ENCODE data around the gene BHMT. TPM values are rescaled to one million over a fixed set of nuclear protein-coding genes. Genes with fewer than 3 reads are reported as not detected.

BHMT gene
- total and polyA plus RNA-seq, 9 of the 15 experiments (the other 6 are each of a cell fraction or from before 2014, with no cell fraction given) = not detected

GRCh38 chr5:79093762-79094161 is 17.8 kb upstream of the BHMT start:
- peak; percentile 42 for FAIRE-seq
- intact Hi-C loops (cut with micrococcal nuclease) (no loop called here), in situ Hi-C loops (cut with MboI) (no loop called here)
- DNase-seq (ENCODE audit: extremely low read depth in 1 of 4, low spot score in 3 of 4) = peak in 1 of 4 experiments; percentile 8
- no peak for ATAC-seq
- Histone ChIP-seq H3K4me1 (replicated peaks in 1 of 2; ENCODE audit: control insufficient read depth in 2 of 2, insufficient read depth in 2 of 2, low read length in 2 of 2) (no peaks in the 10 kb centered on the region; a peak in 1 of 5 replicates), H3K9ac (ENCODE audit: insufficient read depth in 1 of 2, low read depth in 2 of 2, low read length in 2 of 2) (no peak overlapping the region), H3K9me3 (replicated peaks; ENCODE audit: control insufficient read depth, insufficient read depth, low read depth, low read length) (no peaks in the 10 kb centered on the region), H3K27ac (ENCODE audit: extremely low read depth, low read depth, low read length) (no peak overlapping the region), H2AFZ (ENCODE audit: low read depth, low read length) (no peak overlapping the region), H3K79me2 (ENCODE audit: control insufficient read depth, insufficient read depth, low read length) (no peaks in the 10 kb centered on the region), H3K4me2 (ENCODE audit: insufficient read depth, low read length) (no peak overlapping the region), H4K20me1 (replicated peaks; ENCODE audit: control insufficient read depth, insufficient read depth, low read length) (no peaks in the 10 kb centered on the region), H3K36me3 (ENCODE audit: control insufficient read depth, insufficient read depth, low read length) (no peaks in the 10 kb centered on the region), H3K27me3 (ENCODE audit: control insufficient read depth in 2 of 2, insufficient read depth in 2 of 2, low read length in 2 of 2) (peaks cover 0 to 5% of the 10 kb centered on the region in 2 experiments; a peak in 2 of 5 replicates), H3K9me1 (ENCODE audit: control insufficient read depth, insufficient read depth, low read length) (no peaks in the 10 kb centered on the region), H3K4me3 (no peak overlapping the region)
- no TSS peak for BruUV-seq (replicated peaks)
- POLR2A ChIA-PET = no interaction called here
- CTCF ChIA-PET (ENCODE audit: low intra/inter-chr PET ratio) = no interaction called here
- 0% methylated on average over 3 of the region's 3 CpGs for WGBS (ENCODE audit: insufficient coverage, low coverage, missing lambda C conversion rate)
- peak; percentile 67; the same call in 1 of the 2 replicates for TF ChIP-seq TEAD4 (IDR thresholded peaks at IDR 0.05; ENCODE audit: low read length)
- no peak for TF ChIP-seq TEAD4 (CRISPR knock-in tag; IDR thresholded peaks at IDR 0.05; ENCODE audit: borderline replicate concordance)
- peak; percentile 55 for TF ChIP-seq CBFA2T3 (IDR thresholded peaks at IDR 0.05)
- TF ChIP-seq KLF16 (IDR thresholded peaks at IDR 0.05) = peak; percentile 96
- peak; percentile 54; the same call in 1 of the 2 replicates for TF ChIP-seq SMAD3 (CRISPR knock-in tag; conservative IDR thresholded peaks at IDR 0.05)
- peak; percentile 49 for TF ChIP-seq TAL1 (IDR thresholded peaks at IDR 0.05)
- TF ChIP-seq TRIM24 (IDR thresholded peaks at IDR 0.05) = peak in 1 of 2 experiments; percentile 55; a peak in 1 of 4 replicates
- TF ChIP-seq CBFA2T2 (conservative IDR thresholded peaks at IDR 0.05) = peak; percentile 14; the same call in 1 of the 2 replicates
- TF ChIP-seq ZBTB11 (CRISPR knock-in tag; IDR thresholded peaks at IDR 0.05) = no peak
- TF ChIP-seq NFXL1 (CRISPR knock-in tag; IDR thresholded peaks at IDR 0.05) = no peak
- no peak for TF ChIP-seq POLR3G (IDR thresholded peaks at IDR 0.05; ENCODE audit: extremely low read depth, insufficient read length, insufficient replicate concordance)
- TF ChIP-seq CEBPG (CRISPR knock-in tag; IDR thresholded peaks at IDR 0.05) = no peak
- 0 out of 4 replicates have a peak, but pooled peaks of 1 of the 2 experiments have one; percentile 18 for TF ChIP-seq CEBPG (tag; conservative IDR thresholded peaks at IDR 0.05 in 1 of 2, IDR thresholded peaks at IDR 0.05 in 1 of 2)
- TF ChIP-seq RNF2 (IDR thresholded peaks at IDR 0.05) = no peak
- TF ChIP-seq ZNF766 (CRISPR knock-in tag; conservative IDR thresholded peaks at IDR 0.05) = peak; percentile 72
- no peak for TF ChIP-seq TAF15 (IDR thresholded peaks at IDR 0.05; ENCODE audit: low read depth, low read length)
- TF ChIP-seq ARID1B (IDR thresholded peaks at IDR 0.05) = peak; percentile 34; the same call in 1 of the 2 replicates
- no peak for TF ChIP-seq LARP7 (IDR thresholded peaks at IDR 0.05)
